Superior temporal gyrus (tissue), 1 donor: ENCODE data around the gene PNMA8C.

Source experiments
- DNase-seq: peaks from one replicate; pipeline ENCODE4 v3.0.0-alpha.2; 2016; ENCODE audit errors: extremely low spot score

PNMA8C gene

GRCh38 chr19:46428239-46429135 is at the start of gene PNMA8C:
Gene PNMA8C (minus strand): TSS chr19:46428936. CDS start chr19:46428359, 577 bp downstream.
- peak; percentile 88 for DNase-seq

GRCh38 chr19:46475986-46476385 is 47.2 kb upstream of the PNMA8C start:
- no peak for DNase-seq

GRCh38 chr19:46474211-46474610 is 45.5 kb upstream of the PNMA8C start:
- no peak for DNase-seq

- no peak for DNase-seq
These were observed 43.9 kb upstream of the PNMA8C start for GRCh38 chr19:46472592-46472991.

- no peak for DNase-seq
These were observed 43.2 kb upstream of the PNMA8C start for GRCh38 chr19:46471811-46472543.

- peak; percentile 72 for DNase-seq
These were observed 42.5 kb upstream of the PNMA8C start, which contains the start of gene PNMA8A for GRCh38 chr19:46471116-46471733. Gene PNMA8A (minus strand): TSS chr19:46471563. CDS start chr19:46471035, 528 bp downstream.

GRCh38 chr19:46470376-46470775 is 41.6 kb upstream of the PNMA8C start:
- no peak for DNase-seq

GRCh38 chr19:46469541-46470185 is 40.9 kb upstream of the PNMA8C start:
- no peak for DNase-seq

GRCh38 chr19:46466536-46467196 is 37.9 kb upstream of the PNMA8C start:
- DNase-seq, result peak; percentile 56

GRCh38 chr19:46463516-46463915 is 34.8 kb upstream of the PNMA8C start:
- DNase-seq, result no peak

- no peak for DNase-seq
These were observed 32.8 kb upstream of the PNMA8C start for GRCh38 chr19:46461537-46461936.

- DNase-seq, result no peak
These were observed 32.2 kb upstream of the PNMA8C start for GRCh38 chr19:46460981-46461380.

GRCh38 chr19:46460055-46460454 is 31.3 kb upstream of the PNMA8C start:
- no peak for DNase-seq

GRCh38 chr19:46456930-46457329 is 28.2 kb upstream of the PNMA8C start:
- no peak for DNase-seq

GRCh38 chr19:46454244-46454643 is 25.5 kb upstream of the PNMA8C start:
- DNase-seq, result no peak

- no peak for DNase-seq
These were observed 24.9 kb upstream of the PNMA8C start for GRCh38 chr19:46453661-46454060.

- no peak for DNase-seq
These were observed 23.4 kb upstream of the PNMA8C start for GRCh38 chr19:46452186-46452585.

- DNase-seq, result peak; percentile 39
These were observed 22.6 kb upstream of the PNMA8C start for GRCh38 chr19:46451352-46451751.

- DNase-seq, result no peak
These were observed 22.0 kb upstream of the PNMA8C start for GRCh38 chr19:46450737-46451136.

GRCh38 chr19:46449228-46449627 is 20.5 kb upstream of the PNMA8C start:
- no peak for DNase-seq

GRCh38 chr19:46448601-46449000 is 19.9 kb upstream of the PNMA8C start:
- no peak for DNase-seq
